ENCODE results near the gene RNF123.

- no peak for TF ChIP-seq CTCF (IDR thresholded peaks at IDR 0.05; ENCODE audit: low read length)
- no peak for TF ChIP-seq EZH2 (IDR thresholded peaks at IDR 0.05; ENCODE audit: borderline replicate concordance, low read length)
Measured at GRCh38 chr3:49751501-49751900, 62.1 kb downstream of the RNF123 start.

Measured in OCI-LY1 (cell line).